Measurements from ENCODE around the gene RALB.

RALB gene

GRCh38 chr2:120252225-120253020, at the start of gene RALB:
RALB (plus strand) TSS chr2:120252852; CDS start chr2:120278665, 25,813 bp downstream.
- DNase-seq, result peak; percentile 69

GRCh38 chr2:120203251-120204021, 49.2 kb upstream of the RALB start:
- DNase-seq, result no peak

GRCh38 chr2:120204022-120204405, 48.6 kb upstream of the RALB start:
- no peak for DNase-seq

GRCh38 chr2:120204417-120204816, 48.2 kb upstream of the RALB start:
- DNase-seq, result no peak

- DNase-seq, result no peak
Measured at GRCh38 chr2:120204945-120205670, 47.5 kb upstream of the RALB start.

GRCh38 chr2:120206022-120206581, 46.5 kb upstream of the RALB start:
- DNase-seq, result no peak

GRCh38 chr2:120208381-120209353, 44.0 kb upstream of the RALB start:
- no peak for DNase-seq

- DNase-seq, result no peak
Measured at GRCh38 chr2:120209427-120210269, 43.0 kb upstream of the RALB start.

GRCh38 chr2:120210270-120210693, 42.4 kb upstream of the RALB start:
- no peak for DNase-seq

- DNase-seq, result no peak
Measured at GRCh38 chr2:120218181-120218580, 34.5 kb upstream of the RALB start.

GRCh38 chr2:120219291-120219690, 33.4 kb upstream of the RALB start:
- no peak for DNase-seq

GRCh38 chr2:120219766-120220165, 32.9 kb upstream of the RALB start:
- no peak for DNase-seq

GRCh38 chr2:120220756-120221155, 31.9 kb upstream of the RALB start:
- no peak for DNase-seq

- no peak for DNase-seq
Measured at GRCh38 chr2:120221616-120222015, 31.0 kb upstream of the RALB start.

GRCh38 chr2:120222186-120223033, 30.2 kb upstream of the RALB start:
- DNase-seq, result no peak

GRCh38 chr2:120223034-120223912, 29.4 kb upstream of the RALB start, which contains the start of gene TMEM185B:
TMEM185B (minus strand) TSS chr2:120223400; CDS start chr2:120222976, 424 bp downstream.
- peak; percentile 5 for DNase-seq

- DNase-seq, result no peak
Measured at GRCh38 chr2:120224256-120224655, 28.4 kb upstream of the RALB start.

GRCh38 chr2:120224735-120225548, 27.7 kb upstream of the RALB start:
- no peak for DNase-seq

Measured in NCI-H187 treated with DMSO at 0.1 percent for 48 hours (cell line).